DND-41 (cell line): ENCODE data around the gene ENTPD2.

Experiments used
- ATAC-seq: fragments of 200-7000 bp; cut with Tn5 transposase; 3 replicates; pipeline ENCODE4 v1.9.1; 2021; ENCODE audit warnings: low read depth; ENCODE audit not compliant: insufficient read depth
- DNase-seq: peaks from one replicate; pipeline ENCODE4 v3.0.0-alpha.2; 2020
- H2AFZ ChIP-seq: 2 replicates; pipeline ENCODE4 v1.6.0; 2012; ENCODE audit warnings: low read depth, low read length
- H3K27ac ChIP-seq: 2 replicates; pipeline ENCODE4 v1.5.1; 2012; ENCODE audit warnings: low read length, inconsistent platforms
- H3K27me3 ChIP-seq: fragments of 200-600 bp; sonication (generic); 2 replicates; pipeline ENCODE4 v1.6.0; 2012; ENCODE audit warnings: low read length, mild to moderate bottlenecking, inconsistent platforms; ENCODE audit not compliant: insufficient read depth, poor library complexity
- H3K36me3 ChIP-seq: 2 replicates; pipeline ENCODE4 v1.5.1; 2012; ENCODE audit warnings: low read length, inconsistent platforms; ENCODE audit not compliant: insufficient read depth
- H3K4me1 ChIP-seq: 2 replicates; pipeline ENCODE4 v1.5.1; 2012; ENCODE audit warnings: mild to moderate bottlenecking, low read length; ENCODE audit not compliant: insufficient read depth
- H3K4me2 ChIP-seq: 2 replicates; pipeline ENCODE4 v1.6.0; 2012; ENCODE audit warnings: mild to moderate bottlenecking, moderate library complexity, low read length, inconsistent platforms; ENCODE audit not compliant: insufficient read depth
- H3K4me3 ChIP-seq, 2 experiments: fragments of 200-600 bp in 1 of 2; shearing (Covaris generic) in 1 of 2; 2 replicates each; pipeline ENCODE4 v1.5.1; 2012 to 2016; ENCODE audit warnings: inconsistent platforms in 2 of 2, low read length in 2 of 2, mild to moderate bottlenecking in 2 of 2, low read depth in 1 of 2, moderate library complexity in 1 of 2
- H3K79me2 ChIP-seq: 2 replicates; pipeline ENCODE4 v1.6.0; 2012; ENCODE audit warnings: low read length, inconsistent platforms; ENCODE audit not compliant: insufficient read depth
- H3K9ac ChIP-seq: 2 replicates; pipeline ENCODE4 v1.6.0; 2012; ENCODE audit warnings: low read depth, mild to moderate bottlenecking, inconsistent platforms, low read length, moderate library complexity
- H3K9me3 ChIP-seq: 2 replicates; pipeline ENCODE4 v1.5.1; 2012; ENCODE audit warnings: low read length, moderate library complexity, mild to moderate bottlenecking, inconsistent platforms; ENCODE audit not compliant: insufficient read depth, severe bottlenecking
- H4K20me1 ChIP-seq: 2 replicates; pipeline ENCODE4 v1.6.0; 2012; ENCODE audit warnings: low read length; ENCODE audit not compliant: insufficient read depth
- EZH2 ChIP-seq: IDR thresholded peaks from 3 replicates; pipeline ENCODE4 v1.6.1; 2012; ENCODE audit warnings: borderline replicate concordance, low read depth, mild to moderate bottlenecking, moderate library complexity, low read length, inconsistent platforms; ENCODE audit not compliant: severe bottlenecking
- TF ChIP-seq, protein P1 (sequence below): IDR thresholded peaks from 2 replicates; pipeline ENCODE4 v1.5.1; 2012; ENCODE audit warnings: borderline replicate concordance, low read length, moderate library complexity, mild to moderate bottlenecking; ENCODE audit not compliant: poor library complexity, severe bottlenecking; ENCODE audit errors: extremely low read depth

Gene ENTPD2

DNA sequence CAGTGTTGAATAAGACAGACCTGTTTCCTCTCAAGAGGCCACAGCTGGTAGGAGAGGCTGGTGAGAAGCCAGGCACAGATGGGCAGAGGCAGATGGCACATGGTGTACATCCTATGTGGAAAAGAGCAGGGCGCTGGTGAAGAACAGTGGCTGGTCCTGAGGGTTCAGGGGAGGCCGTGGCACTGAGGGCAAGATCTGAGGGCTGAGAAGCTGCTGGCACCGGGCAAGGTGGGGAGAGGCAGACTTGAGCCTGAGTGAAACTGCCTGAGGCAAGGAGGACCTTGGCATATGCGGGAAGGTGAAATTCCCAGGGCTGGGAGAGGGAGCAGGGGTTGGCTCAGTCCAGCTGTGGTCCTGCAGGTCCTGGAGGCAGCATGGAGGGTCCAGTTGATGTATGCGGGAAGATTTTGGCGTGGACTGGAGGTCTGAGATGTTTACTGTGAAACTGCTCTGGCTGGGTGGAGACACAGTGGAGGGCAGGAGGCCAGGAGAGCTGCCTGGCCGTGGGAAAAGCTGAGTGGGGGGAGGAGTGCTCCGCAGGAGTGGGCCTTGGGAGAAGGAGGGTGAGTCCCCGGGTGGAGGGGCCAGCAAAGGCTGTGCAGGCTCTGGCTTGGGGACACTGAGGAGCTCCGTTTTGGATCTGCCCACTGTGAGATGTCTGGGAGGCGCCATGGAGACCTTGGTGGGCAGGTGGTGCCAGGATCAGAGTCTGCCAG is 35.5 kb upstream of the ENTPD2 start:
- no peaks in the 10 kb centered on the region for H3K27me3 ChIP-seq
- peaks cover 29% of the 10 kb centered on the region for H3K4me1 ChIP-seq
- H3K36me3 ChIP-seq: peaks cover 29% of the 10 kb centered on the region
- peaks cover 22% of the 10 kb centered on the region for H3K79me2 ChIP-seq
- peak overlapping the region; percentile 12; the same call in 1 of the 2 replicates for H3K4me2 ChIP-seq
- H3K9ac ChIP-seq: no peak overlapping the region
- peaks cover 4% of the 10 kb centered on the region; the same call in 1 of the 2 replicates for H4K20me1 ChIP-seq
- H2AFZ ChIP-seq: no peak overlapping the region
- no peaks in the 10 kb centered on the region for H3K9me3 ChIP-seq
- ATAC-seq (no peak), DNase-seq (no peak)
- no peak overlapping the region for H3K4me3 ChIP-seq
- no peak for TF ChIP-seq EZH2
- TF ChIP-seq, protein P1, sequence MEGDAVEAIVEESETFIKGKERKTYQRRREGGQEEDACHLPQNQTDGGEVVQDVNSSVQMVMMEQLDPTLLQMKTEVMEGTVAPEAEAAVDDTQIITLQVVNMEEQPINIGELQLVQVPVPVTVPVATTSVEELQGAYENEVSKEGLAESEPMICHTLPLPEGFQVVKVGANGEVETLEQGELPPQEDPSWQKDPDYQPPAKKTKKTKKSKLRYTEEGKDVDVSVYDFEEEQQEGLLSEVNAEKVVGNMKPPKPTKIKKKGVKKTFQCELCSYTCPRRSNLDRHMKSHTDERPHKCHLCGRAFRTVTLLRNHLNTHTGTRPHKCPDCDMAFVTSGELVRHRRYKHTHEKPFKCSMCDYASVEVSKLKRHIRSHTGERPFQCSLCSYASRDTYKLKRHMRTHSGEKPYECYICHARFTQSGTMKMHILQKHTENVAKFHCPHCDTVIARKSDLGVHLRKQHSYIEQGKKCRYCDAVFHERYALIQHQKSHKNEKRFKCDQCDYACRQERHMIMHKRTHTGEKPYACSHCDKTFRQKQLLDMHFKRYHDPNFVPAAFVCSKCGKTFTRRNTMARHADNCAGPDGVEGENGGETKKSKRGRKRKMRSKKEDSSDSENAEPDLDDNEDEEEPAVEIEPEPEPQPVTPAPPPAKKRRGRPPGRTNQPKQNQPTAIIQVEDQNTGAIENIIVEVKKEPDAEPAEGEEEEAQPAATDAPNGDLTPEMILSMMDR: no peak
- no peak overlapping the region for H3K27ac ChIP-seq

GRCh38 chr9:137088121-137088520 is 34.3 kb upstream of the ENTPD2 start:
- ATAC-seq (no peak), DNase-seq (no peak)
- Histone ChIP-seq H3K4me1 (peaks cover 29% of the 10 kb centered on the region), H3K9ac (peak overlapping the region; percentile 88), H3K4me3 (peak overlapping the region in 1 of 2 experiments; percentile 69; a peak in 1 of 4 replicates), H3K9me3 (no peaks in the 10 kb centered on the region), H2AFZ (no peak overlapping the region), H4K20me1 (peaks cover 4% of the 10 kb centered on the region; the same call in 1 of the 2 replicates), H3K27me3 (no peaks in the 10 kb centered on the region), H3K27ac (no peak overlapping the region; the same call in 1 of the 2 replicates), H3K36me3 (peaks cover 29% of the 10 kb centered on the region), H3K4me2 (peak overlapping the region; percentile 95), H3K79me2 (peaks cover 22% of the 10 kb centered on the region)
- TF ChIP-seq EZH2: no peak
- TF ChIP-seq, protein P1: no peak

DNA sequence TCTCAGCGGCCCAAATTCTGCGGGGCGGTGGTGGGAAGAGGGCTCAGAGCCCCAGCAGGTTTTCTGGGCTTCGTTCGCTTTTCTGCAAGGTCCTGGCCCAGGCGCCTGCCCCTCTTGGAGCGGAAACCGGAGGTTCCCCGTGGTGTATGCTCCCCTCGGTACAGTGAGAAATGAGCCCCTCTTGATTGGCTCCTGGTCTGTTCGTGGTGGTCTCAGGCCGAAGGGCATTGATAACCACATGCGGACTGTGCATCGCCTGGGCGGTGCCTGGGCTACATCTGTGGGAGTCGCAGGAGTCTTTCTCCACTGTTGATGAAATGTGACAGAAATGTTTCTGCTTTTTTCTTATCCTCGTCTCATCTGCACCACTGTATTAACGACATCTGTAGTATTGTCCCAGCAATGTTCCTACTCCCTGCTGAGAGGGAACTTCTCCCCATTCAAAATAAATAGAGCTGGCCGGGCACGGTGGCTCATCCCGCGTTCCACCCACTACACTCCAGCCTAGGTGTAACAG is 33.6 kb upstream of the ENTPD2 start:
- Histone ChIP-seq H3K27ac (peak overlapping the region; percentile 74), H3K4me3 (peak overlapping the region; percentile 64 to 69; a peak in 3 of 4 replicates), H3K4me1 (peaks cover 29% of the 10 kb centered on the region), H4K20me1 (peaks cover 4% of the 10 kb centered on the region; the same call in 1 of the 2 replicates), H3K36me3 (peaks cover 26% of the 10 kb centered on the region), H2AFZ (peak overlapping the region; percentile 89), H3K9me3 (no peaks in the 10 kb centered on the region), H3K4me2 (peak overlapping the region; percentile 95), H3K79me2 (peaks cover 22% of the 10 kb centered on the region), H3K9ac (peak overlapping the region; percentile 88), H3K27me3 (no peaks in the 10 kb centered on the region)
- DNase-seq (peak; percentile 41), ATAC-seq (peak; percentile 13)
- TF ChIP-seq EZH2: no peak
- TF ChIP-seq, protein P1: no peak
